ENCODE results near the gene MAPK6. TPM values are rescaled to one million over a fixed set of nuclear protein-coding genes. Genes with fewer than 3 reads are reported as not detected.

The MAPK6 gene
- total and polyA plus RNA-seq, 2 of the 8 experiments (the other 6 are each of a cell fraction or from before 2014, with no cell fraction given): 22.6 to 108 TPM

GRCh38 chr15:52112203-52112750 is 93.3 kb downstream of the MAPK6 start:
- no peak overlapping the region for H3K56ac ChIP-seq (replicated peaks; ENCODE audit: insufficient read length, low read depth, low read length)
- H3K36me3 ChIP-seq (ENCODE audit: control insufficient read depth in 2 of 4, insufficient read depth in 4 of 4, low read length in 3 of 4): no peaks in the 10 kb centered on the region
- peak overlapping the region; percentile 25 to 46 for H3K4me2 ChIP-seq (ENCODE audit: insufficient read depth in 1 of 2, low read depth in 2 of 2, low read length in 2 of 2)
- no peak overlapping the region for H2BK12ac ChIP-seq (ENCODE audit: low read depth, low read length)
- no peak overlapping the region for H3K4ac ChIP-seq (replicated peaks; ENCODE audit: insufficient read length, low read depth, low read length)
- H2AFZ ChIP-seq (ENCODE audit: low read length): peak overlapping the region; percentile 15; the same call in 1 of the 2 replicates
- 0 out of 7 replicates have a peak overlapping the region, but pooled peaks of 3 of the 4 experiments have one; percentile 1 to 39 (median 12) for H3K9ac ChIP-seq (replicated peaks in 1 of 4; ENCODE audit: extremely low read depth in 1 of 4, low read depth in 3 of 4, low read length in 3 of 4)
- no peaks in the 10 kb centered on the region; a peak in 1 of 4 replicates for H3K9me3 ChIP-seq (ENCODE audit: insufficient read depth in 2 of 2, low read depth in 1 of 2, low read length in 1 of 2)
- no peak overlapping the region for H2AK5ac ChIP-seq (ENCODE audit: low read depth, low read length)
- no peaks in the 10 kb centered on the region for H3K23me2 ChIP-seq (ENCODE audit: low read depth, low read length)
- H4K20me1 ChIP-seq (replicated peaks in 1 of 2; ENCODE audit: control insufficient read depth in 1 of 2, insufficient read depth in 2 of 2, low read length in 2 of 2): no peaks in the 10 kb centered on the region
- H4K91ac ChIP-seq (replicated peaks; ENCODE audit: insufficient read length, low read length): no peak overlapping the region
- no peaks in the 10 kb centered on the region for H3K79me2 ChIP-seq (ENCODE audit: control insufficient read depth in 1 of 2, insufficient read depth in 2 of 2, low read length in 2 of 2)
- DNase-seq (ENCODE audit: low read depth in 1 of 2, low spot score in 2 of 2) (no peak), FAIRE-seq (no peak)
- peak overlapping the region; percentile 95 for H4K8ac ChIP-seq (ENCODE audit: extremely low read depth, insufficient read depth, low read length)
- no peak overlapping the region for H2BK20ac ChIP-seq (ENCODE audit: low read length)
- H3K27ac ChIP-seq (ENCODE audit: low read depth, low read length): no peak overlapping the region
- no peak overlapping the region for H2BK120ac ChIP-seq (replicated peaks; ENCODE audit: low read depth, low read length)
- H3K79me1 ChIP-seq (ENCODE audit: low read depth, low read length): no peaks in the 10 kb centered on the region
- H2BK5ac ChIP-seq (ENCODE audit: low read depth, low read length): no peak overlapping the region
- no peak overlapping the region for H3K14ac ChIP-seq (ENCODE audit: insufficient read length)
- no peak overlapping the region for H2BK15ac ChIP-seq (ENCODE audit: low read length)
- peak overlapping the region in 2 of 4 experiments; percentile 8 to 44; a peak in 3 of 8 replicates for H3K4me3 ChIP-seq (ENCODE audit: extremely low read depth in 1 of 4, insufficient read depth in 2 of 4, low read depth in 3 of 4, low read length in 4 of 4)
- 60% methylated on average over 37 of the region's 61 CpGs; no CpG with 5 or more reads in 1 of the 2 experiments for WGBS, 2 experiments (ENCODE audit: extremely low coverage in 1 of 2, insufficient coverage in 1 of 2, insufficient read length in 1 of 2, insufficient replicate concordance in 2 of 2, low coverage in 1 of 2, low lambda C conversion rate in 2 of 2, missing lambda C conversion rate in 1 of 2)
- ChIA-PET POLR2A (ENCODE audit: partially characterized antibody) (interaction anchor here (1.4 to 1.6 kb wide), 3 partner anchors 22 to 93 kb away, joined by 3 read pairs; partner anchors contain the start of gene MAPK6), CTCF (ENCODE audit: partially characterized antibody) (interaction anchor here (0.5 to 1.4 kb wide), 4 partner anchors 23 to 115 kb away, joined by 3 to 9 read pairs (median 4); no protein-coding TSS in a partner anchor)
- no peak overlapping the region for H3K23ac ChIP-seq (ENCODE audit: insufficient read length)
- no peak overlapping the region for H4K5ac ChIP-seq (ENCODE audit: insufficient read length, low read depth, low read length)
- H3K18ac ChIP-seq (ENCODE audit: extremely low read depth, low read length): no peak overlapping the region
- 0 out of 7 replicates have a peak, but pooled peaks cover 0 to 2% (median 0%) of the 10 kb centered on the region in 4 experiments for H3K4me1 ChIP-seq (replicated peaks in 1 of 4; ENCODE audit: control insufficient read depth in 3 of 4, insufficient read depth in 4 of 4, low read length in 3 of 4)
- peaks cover 0 to 14% (median 6%) of the 10 kb centered on the region in 4 experiments; a peak in 5 of 7 replicates for H3K27me3 ChIP-seq (replicated peaks in 1 of 4; ENCODE audit: control insufficient read depth in 3 of 4, extremely low read depth in 1 of 4, insufficient read depth in 3 of 4, low read length in 3 of 4)
- peak; percentile 88 for TF ChIP-seq E2F6 (IDR thresholded peaks at IDR 0.05)
- no peak for TF ChIP-seq CREB1 (IDR thresholded peaks at IDR 0.05)
- TF ChIP-seq EP300 (IDR thresholded peaks at IDR 0.05; ENCODE audit: borderline replicate concordance in 1 of 2, low read depth in 2 of 2, low read length in 2 of 2): no peak
- no peak for TF ChIP-seq ZNF274 (IDR thresholded peaks at IDR 0.05; ENCODE audit: borderline replicate concordance, extremely low read depth, low read length)
- peak; percentile 53 for TF ChIP-seq KDM4A (IDR thresholded peaks at IDR 0.05; ENCODE audit: low read depth, low read length, severe bottlenecking)
- no peak for TF ChIP-seq PHF8 (conservative IDR thresholded peaks at IDR 0.05; ENCODE audit: low read depth, low read length)
- TF ChIP-seq MAX (IDR thresholded peaks at IDR 0.05): peak; percentile 92
- TF ChIP-seq RNF2 (IDR thresholded peaks at IDR 0.05; ENCODE audit: borderline replicate concordance, low read depth, low read length, missing control alignments, poor library complexity, severe bottlenecking): no peak
- TF ChIP-seq USF2 (IDR thresholded peaks at IDR 0.05; ENCODE audit: low read length): no peak

Measured in H1 (cell line).